ENCODE measurements around the gene PEX10. TPM values are rescaled to one million over a fixed set of nuclear protein-coding genes. Genes with fewer than 3 reads are reported as not detected.

PEX10 gene
- total and polyA plus RNA-seq, 2 of the 8 experiments (the other 6 are each of a cell fraction or from before 2014, with no cell fraction given), result 24.3 to 26.9 TPM

DNA sequence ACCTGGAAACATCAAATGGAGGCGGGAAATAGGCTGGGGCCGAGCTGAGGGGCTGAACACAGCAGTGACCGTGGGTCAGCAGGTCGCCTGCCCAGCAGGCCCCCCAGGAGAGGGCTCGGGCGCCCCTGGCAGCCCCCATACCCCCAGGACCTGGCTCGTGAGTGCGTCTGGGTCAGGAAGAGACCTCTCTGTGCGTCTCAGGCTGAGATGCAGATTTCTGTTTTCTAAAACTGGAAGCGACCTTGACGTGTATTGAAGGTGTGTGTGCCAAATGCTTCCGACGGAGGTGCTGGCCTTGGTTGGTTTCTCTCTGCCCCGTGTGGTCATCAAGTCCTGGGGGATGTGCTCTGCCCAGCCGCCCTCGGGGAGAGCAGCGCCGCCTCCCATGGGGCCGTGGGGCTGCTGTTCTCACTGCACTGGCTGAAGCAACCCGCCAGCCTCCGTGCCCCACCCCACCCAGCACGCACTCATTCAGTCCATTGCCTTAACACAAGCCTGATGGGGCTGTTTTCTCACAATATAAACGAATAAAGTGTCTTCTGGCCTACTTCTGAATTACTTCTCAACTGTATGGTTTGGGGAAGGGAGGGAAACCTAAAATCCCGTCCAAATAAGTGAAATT lies 7.4 kb downstream of the PEX10 start:
- no peak overlapping the region for H4K91ac ChIP-seq (replicated peaks; ENCODE audit: insufficient read length, low read length)
- H3K14ac ChIP-seq (ENCODE audit: insufficient read length), result no peak overlapping the region
- no peak overlapping the region for H2BK5ac ChIP-seq (ENCODE audit: low read depth, low read length)
- H3K18ac ChIP-seq (ENCODE audit: extremely low read depth, low read length), result no peak overlapping the region
- no peaks in the 10 kb centered on the region for H3K4me1 ChIP-seq (replicated peaks in 1 of 4; ENCODE audit: control insufficient read depth in 3 of 4, insufficient read depth in 4 of 4, low read length in 3 of 4)
- no peaks in the 10 kb centered on the region for H3K27me3 ChIP-seq (replicated peaks in 1 of 4; ENCODE audit: control insufficient read depth in 3 of 4, extremely low read depth in 1 of 4, insufficient read depth in 3 of 4, low read length in 3 of 4)
- no peak overlapping the region for H3K23ac ChIP-seq (ENCODE audit: insufficient read length)
- no peak overlapping the region for H3K56ac ChIP-seq (replicated peaks; ENCODE audit: insufficient read length, low read depth, low read length)
- no peak for FAIRE-seq
- WGBS, 2 experiments (ENCODE audit: extremely low coverage in 1 of 2, insufficient coverage in 1 of 2, insufficient read length in 1 of 2, insufficient replicate concordance in 2 of 2, low coverage in 1 of 2, low lambda C conversion rate in 2 of 2, missing lambda C conversion rate in 1 of 2), result 89% methylated on average over 24 of the region's 24 CpGs; no CpG with 5 or more reads in 1 of the 2 experiments
- ChIA-PET CTCF (ENCODE audit: partially characterized antibody) (no interaction called here), POLR2A (ENCODE audit: partially characterized antibody) (interaction anchor here (3.8 to 6.7 kb wide), 3 partner anchors 8 to 22 kb away, joined by 13 to 29 read pairs (median 29); partner anchors contain the start of genes MORN1 and RER1)
- no peak overlapping the region for H2BK20ac ChIP-seq (ENCODE audit: low read length)
- no peak overlapping the region for H2BK15ac ChIP-seq (ENCODE audit: low read length)
- no peaks in the 10 kb centered on the region; the same call in 1 of the 2 replicates for H3K79me1 ChIP-seq (ENCODE audit: low read depth, low read length)
- H2AFZ ChIP-seq (ENCODE audit: low read length), result no peak overlapping the region
- no peaks in the 10 kb centered on the region for H3K23me2 ChIP-seq (ENCODE audit: low read depth, low read length)
- H2BK120ac ChIP-seq (replicated peaks; ENCODE audit: low read depth, low read length), result no peak overlapping the region
- H3K9me3 ChIP-seq (ENCODE audit: insufficient read depth in 2 of 2, low read depth in 1 of 2, low read length in 1 of 2), result no peaks in the 10 kb centered on the region
- H4K5ac ChIP-seq (ENCODE audit: insufficient read length, low read depth, low read length), result no peak overlapping the region
- H3K4me3 ChIP-seq (ENCODE audit: extremely low read depth in 1 of 4, insufficient read depth in 2 of 4, low read depth in 3 of 4, low read length in 4 of 4), result no peak overlapping the region
- peaks cover 4 to 30% of the 10 kb centered on the region in 2 experiments for H4K20me1 ChIP-seq (replicated peaks in 1 of 2; ENCODE audit: control insufficient read depth in 1 of 2, insufficient read depth in 2 of 2, low read length in 2 of 2)
- H2BK12ac ChIP-seq (ENCODE audit: low read depth, low read length), result no peak overlapping the region
- H3K4me2 ChIP-seq (ENCODE audit: insufficient read depth in 1 of 2, low read depth in 2 of 2, low read length in 2 of 2), result no peak overlapping the region
- H2AK5ac ChIP-seq (ENCODE audit: low read depth, low read length), result no peak overlapping the region
- H4K8ac ChIP-seq (ENCODE audit: extremely low read depth, insufficient read depth, low read length), result no peak overlapping the region
- H3K9ac ChIP-seq (replicated peaks in 1 of 4; ENCODE audit: extremely low read depth in 1 of 4, low read depth in 3 of 4, low read length in 3 of 4), result no peak overlapping the region
- no peak overlapping the region for H3K4ac ChIP-seq (replicated peaks; ENCODE audit: insufficient read length, low read depth, low read length)
- peaks cover 20 to 54% (median 46%) of the 10 kb centered on the region in 4 experiments for H3K36me3 ChIP-seq (ENCODE audit: control insufficient read depth in 2 of 4, insufficient read depth in 4 of 4, low read length in 3 of 4)
- no peaks in the 10 kb centered on the region for H3K79me2 ChIP-seq (ENCODE audit: control insufficient read depth in 1 of 2, insufficient read depth in 2 of 2, low read length in 2 of 2)
- no peak for DNase-seq (ENCODE audit: low read depth in 1 of 2, low spot score in 2 of 2)
- H3K27ac ChIP-seq (ENCODE audit: low read depth, low read length), result no peak overlapping the region
- no peak for TF ChIP-seq CBX5 (IDR thresholded peaks at IDR 0.05; ENCODE audit: low read depth, low read length)
- no peak for TF ChIP-seq GABPA (IDR thresholded peaks at IDR 0.05; ENCODE audit: borderline replicate concordance, insufficient read depth, low read length)
- TF ChIP-seq ASH2L (IDR thresholded peaks at IDR 0.05; ENCODE audit: low read length), result no peak
- no peak for TF ChIP-seq CTBP2 (IDR thresholded peaks at IDR 0.05; ENCODE audit: borderline replicate concordance, insufficient read depth, insufficient read length, low read length)
- TF ChIP-seq SP4 (IDR thresholded peaks at IDR 0.05; ENCODE audit: low read length), result no peak
- TF ChIP-seq CHD1 (IDR thresholded peaks at IDR 0.05; ENCODE audit: low read depth, low read length), result no peak
- TF ChIP-seq RFX5 (IDR thresholded peaks at IDR 0.05; ENCODE audit: borderline replicate concordance, low read depth, low read length), result no peak
- TF ChIP-seq POU5F1 (IDR thresholded peaks at IDR 0.05; ENCODE audit: low read depth, low read length), result no peak
- TF ChIP-seq RBBP5 (IDR thresholded peaks at IDR 0.05; ENCODE audit: borderline replicate concordance, low read depth, low read length), result no peak
- no peak for TF ChIP-seq EZH2 (IDR thresholded peaks at IDR 0.05; ENCODE audit: low read depth, low read length, severe bottlenecking)
- TF ChIP-seq KDM5A (IDR thresholded peaks at IDR 0.05; ENCODE audit: low read length), result no peak

Measured in H1 (cell line).